B cell (primary cell): ENCODE measurements around the gene CNNM3. TPM values are rescaled to one million over a fixed set of nuclear protein-coding genes. Genes with fewer than 3 reads are reported as not detected.
A peak's percentile ranks its signal among the peaks of the same experiment; 100 is the strongest.

Source experiments
- ATAC-seq: fragments of 200-7000 bp; cut with Tn5 transposase; one replicate; pipeline ENCODE4 v1.10.0; 2021; ENCODE audit warnings: low read depth, mild to moderate bottlenecking, moderate number of reproducible peaks, moderate library complexity
- CTCF ChIA-PET: fragments of 350-600 bp; sonication (Branson Sonifier 250); formaldehyde crosslinking; loops from one replicate; lab custom pipeline; 2021; ENCODE audit warnings: antibody characterized with exemption, inconsistent platforms; lab: Charles Lee
- POLR2A ChIA-PET: fragments of 350-600 bp; sonication (Branson Sonifier 250); formaldehyde crosslinking; loops from one replicate; lab custom pipeline; 2021; ENCODE audit warnings: antibody characterized with exemption; lab: Charles Lee
- DNase-seq: peaks from one replicate; pipeline ENCODE4 v3.0.0; 2013
- H2AFZ ChIP-seq: 2 replicates; pipeline ENCODE4 v1.6.1; 2012; ENCODE audit warnings: mild to moderate bottlenecking, low read depth, low read length; ENCODE audit not compliant: insufficient read depth, poor library complexity, severe bottlenecking
- H3K27ac ChIP-seq, 2 donors: 1 replicate in 1 of 2; 2 replicates in 1 of 2; pipeline ENCODE4 v1.5.1; 2012 to 2013; ENCODE audit warnings: low read length in 2 of 2, mild to moderate bottlenecking in 2 of 2, moderate library complexity in 1 of 2
- H3K27me3 ChIP-seq, 4 experiments: fragments of 200-600 bp in 1 of 4; sonication (generic) in 1 of 4; replicated peaks in 1 of 4; 1 replicate in 2 of 4; 2 replicates in 2 of 4; pipeline versions ENCODE4 v1.6.1 to v1.7.0; 2013 to 2016; ENCODE audit warnings: low read length in 3 of 4, mild to moderate bottlenecking in 2 of 4, mixed read lengths in 1 of 4, moderate library complexity in 1 of 4; ENCODE audit not compliant: insufficient read depth in 4 of 4, control insufficient read depth in 3 of 4; ENCODE audit errors: control extremely low read depth in 1 of 4
- H3K36me3 ChIP-seq, 2 experiments: replicated peaks in 1 of 2; 1 replicate in 1 of 2; 2 replicates in 1 of 2; pipeline versions ENCODE4 v1.6.1 to v1.7.1; 2013; ENCODE audit warnings: low read length in 1 of 2; ENCODE audit not compliant: insufficient read depth in 2 of 2, control insufficient read depth in 1 of 2; ENCODE audit errors: control extremely low read depth in 1 of 2, extremely low read depth in 1 of 2
- H3K4me1 ChIP-seq, 2 donors: fragments of 200-600 bp in 1 of 2; sonication (generic) in 1 of 2; 1 replicate in 1 of 2; 2 replicates in 1 of 2; pipeline versions ENCODE4 v1.5.1 to v1.6.1; 2013 to 2017; ENCODE audit warnings: low read length in 2 of 2; ENCODE audit not compliant: control insufficient read depth in 2 of 2, insufficient read depth in 2 of 2
- H3K4me2 ChIP-seq: replicated peaks from 2 replicates; pipeline ENCODE3; 2012; ENCODE audit warnings: mild to moderate bottlenecking, low read depth, low read length; ENCODE audit not compliant: poor library complexity, severe bottlenecking
- H3K4me3 ChIP-seq, 5 experiments: fragments of 200-600 bp in 1 of 5; sonication (generic) in 1 of 5; 1 replicate in 3 of 5; 2 replicates in 2 of 5; pipeline versions ENCODE4 v1.5.1 to v1.7.0; 2011 to 2016; ENCODE audit warnings: low read length in 4 of 5, mild to moderate bottlenecking in 4 of 5, low read depth in 2 of 5, control low read depth in 1 of 5, moderate library complexity in 1 of 5; ENCODE audit not compliant: insufficient read depth in 1 of 5; ENCODE audit errors: control extremely low read depth in 1 of 5, extremely low read depth in 1 of 5
- H3K79me2 ChIP-seq: fragments of 200-600 bp; sonication (generic); one replicate; pipeline ENCODE4 v1.6.0; 2016; ENCODE audit warnings: low read length; ENCODE audit not compliant: control insufficient read depth, insufficient read depth
- H3K9ac ChIP-seq: fragments of 200-600 bp; sonication (generic); 2 replicates; pipeline ENCODE4 v1.6.1; 2017; ENCODE audit warnings: mild to moderate bottlenecking, low read length, moderate library complexity
- H3K9me3 ChIP-seq, 3 donors: one replicate each; pipeline versions ENCODE4 v1.6.1 to v1.7.1; 2013; ENCODE audit warnings: low read length in 2 of 3; ENCODE audit not compliant: control insufficient read depth in 2 of 3, insufficient read depth in 1 of 3; ENCODE audit errors: control extremely low read depth in 1 of 3
- H4K20me1 ChIP-seq: 2 replicates; pipeline ENCODE4 v1.6.0; 2012; ENCODE audit warnings: mild to moderate bottlenecking, low read length; ENCODE audit not compliant: insufficient read depth, control insufficient read depth, poor library complexity, severe bottlenecking
- H3K27ac Mint-ChIP-seq: one replicate; pipeline ENCODE4 v1.8.0; 2021; ENCODE audit warnings: mixed read lengths
- H3K27me3 Mint-ChIP-seq: one replicate; pipeline ENCODE4 v1.8.0; 2021; ENCODE audit warnings: mixed read lengths
- H3K4me1 Mint-ChIP-seq: one replicate; pipeline ENCODE4 v1.8.0; 2021; ENCODE audit warnings: mixed read lengths
- H3K4me3 Mint-ChIP-seq: one replicate; pipeline ENCODE4 v1.8.0; 2021; ENCODE audit warnings: mixed read lengths
- H3K9me3 Mint-ChIP-seq: one replicate; pipeline ENCODE4 v1.8.0; 2022; ENCODE audit warnings: mixed read lengths; ENCODE audit not compliant: insufficient read depth
- EZH2 ChIP-seq: IDR thresholded peaks from 2 replicates; pipeline ENCODE4 v1.6.1; 2012; ENCODE audit warnings: borderline replicate concordance, low read depth, mild to moderate bottlenecking, moderate library complexity, low read length; ENCODE audit not compliant: insufficient read depth, poor library complexity, severe bottlenecking
- WGBS: methylation state at CpG from one replicate; pipeline ENCODE4 v1.1.5; 2013; ENCODE audit warnings: missing lambda C conversion rate; ENCODE audit not compliant: insufficient coverage; 5-methylcytosine and 5-hydroxymethylcytosine counted together
- intact Hi-C: fragments of 100-400 bp; cut with micrococcal nuclease; formaldehyde crosslinking; loops from one replicate; pipeline ENCODE4 v1.10.0; 2022
- polyA plus RNA-seq: library from polyadenylated mRNA; depleted of rRNA; stranded (reverse); fragments of >200 nt; gene quantifications from 2 replicates; pipeline ENCODE4 v1.2.3, GENCODE V29; 2012
- total RNA-seq, 2 donors: library from RNA; stranded (reverse); fragments of 120-200 nt in 1 of 2; gene quantifications; 1 replicate in 1 of 2; 2 replicates in 1 of 2; pipeline versions ENCODE4 v1.2.3 to v1.2.4, GENCODE V29; 2013 to 2022
- TF ChIP-seq, protein P1 (sequence below): fragments of 200-600 bp; IDR thresholded peaks from one replicate; pipeline ENCODE4 v1.8.0; 2022; ENCODE audit warnings: antibody characterized with exemption, mild to moderate bottlenecking

Gene CNNM3
- total and polyA plus RNA-seq, 2 donors (not counting 1 experiment from before 2014, with no cell fraction given) = 28.8 to 54.7 TPM

DNA sequence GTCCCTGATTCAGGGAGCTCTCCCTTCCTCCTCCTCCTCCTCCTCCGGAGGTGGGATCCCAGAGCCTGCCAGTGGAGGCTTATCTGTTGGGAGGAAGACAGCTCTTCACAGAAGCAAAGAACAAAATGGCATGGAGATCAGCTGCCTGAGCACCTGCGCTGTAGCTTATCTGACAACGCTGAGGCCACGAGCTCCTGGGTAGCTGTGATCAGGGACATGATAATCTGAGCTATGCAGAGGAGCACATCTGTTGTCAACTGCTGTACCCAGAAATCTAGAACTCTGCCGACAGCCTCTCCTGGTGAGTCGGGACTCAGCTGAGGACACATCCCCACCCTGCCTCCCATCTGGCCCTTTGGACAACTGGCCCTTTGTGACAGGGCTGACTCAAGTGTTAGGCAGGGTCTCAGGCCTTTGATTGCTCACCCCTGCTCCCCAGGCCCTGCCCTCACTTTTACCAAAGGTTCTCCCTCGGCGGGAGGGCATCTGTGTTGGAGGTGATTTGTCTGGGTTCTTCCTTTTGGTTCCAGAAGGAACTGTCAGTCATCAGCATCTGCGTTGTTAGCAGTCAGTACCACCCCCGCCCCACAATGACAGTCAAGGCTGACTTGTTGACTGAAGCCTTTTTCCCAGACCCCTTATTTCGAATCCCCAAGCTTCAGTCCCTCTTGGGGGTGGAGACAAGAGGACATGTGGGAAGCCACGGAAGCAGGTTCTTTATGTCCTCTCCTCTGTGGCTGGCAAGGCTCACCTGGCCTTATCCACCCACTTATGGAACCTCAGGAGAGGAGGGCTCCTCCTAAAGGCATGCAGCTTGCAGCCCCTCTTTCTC lies 5.9 kb upstream of the CNNM3 start:
- POLR2A ChIA-PET = no interaction called here
- intact Hi-C loops = no loop called here
- CTCF ChIA-PET = interaction anchor here (1.0 to 1.7 kb wide), 2 partner anchors 17 to 48 kb away, joined by 4 to 5 read pairs; partner anchors contain the start of gene ANKRD39

DNA sequence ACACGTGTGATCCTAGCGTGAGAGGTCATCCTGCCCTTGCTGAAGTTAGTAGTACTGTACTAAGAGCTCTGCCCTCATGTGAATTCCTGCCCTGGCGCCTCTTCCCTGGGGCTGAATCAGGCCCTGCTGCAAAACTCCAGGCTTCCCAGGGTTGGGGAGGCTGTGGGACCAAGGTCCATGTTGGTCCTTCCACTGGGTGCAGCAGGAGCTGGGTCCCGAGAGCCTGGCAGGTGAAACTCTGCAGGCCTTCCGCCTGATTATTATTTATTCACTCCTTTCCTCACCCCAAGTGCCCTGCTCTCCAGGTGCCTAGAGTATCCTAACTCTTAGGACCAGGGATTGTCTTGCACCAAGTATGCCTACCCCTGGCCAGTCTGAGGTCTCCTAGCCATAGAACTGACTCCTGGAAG lies 5.3 kb upstream of the CNNM3 start:
- peaks cover 32% of the 10 kb centered on the region for H3K4me1 Mint-ChIP-seq

More for the DNA sequence above, 5.9 kb upstream of the CNNM3 start:
- H3K9me3 ChIP-seq = no peaks in the 10 kb centered on the region
- TF ChIP-seq EZH2 = no peak
- TF ChIP-seq, protein P1, sequence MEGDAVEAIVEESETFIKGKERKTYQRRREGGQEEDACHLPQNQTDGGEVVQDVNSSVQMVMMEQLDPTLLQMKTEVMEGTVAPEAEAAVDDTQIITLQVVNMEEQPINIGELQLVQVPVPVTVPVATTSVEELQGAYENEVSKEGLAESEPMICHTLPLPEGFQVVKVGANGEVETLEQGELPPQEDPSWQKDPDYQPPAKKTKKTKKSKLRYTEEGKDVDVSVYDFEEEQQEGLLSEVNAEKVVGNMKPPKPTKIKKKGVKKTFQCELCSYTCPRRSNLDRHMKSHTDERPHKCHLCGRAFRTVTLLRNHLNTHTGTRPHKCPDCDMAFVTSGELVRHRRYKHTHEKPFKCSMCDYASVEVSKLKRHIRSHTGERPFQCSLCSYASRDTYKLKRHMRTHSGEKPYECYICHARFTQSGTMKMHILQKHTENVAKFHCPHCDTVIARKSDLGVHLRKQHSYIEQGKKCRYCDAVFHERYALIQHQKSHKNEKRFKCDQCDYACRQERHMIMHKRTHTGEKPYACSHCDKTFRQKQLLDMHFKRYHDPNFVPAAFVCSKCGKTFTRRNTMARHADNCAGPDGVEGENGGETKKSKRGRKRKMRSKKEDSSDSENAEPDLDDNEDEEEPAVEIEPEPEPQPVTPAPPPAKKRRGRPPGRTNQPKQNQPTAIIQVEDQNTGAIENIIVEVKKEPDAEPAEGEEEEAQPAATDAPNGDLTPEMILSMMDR = no peak
- ATAC-seq (no peak), DNase-seq (no peak)
- no peak overlapping the region for H3K4me2 ChIP-seq
- Mint-ChIP-seq H3K27ac (peak overlapping the region; percentile 20), H3K9me3 (no peaks in the 10 kb centered on the region), H3K4me3 (no peak overlapping the region), H3K27me3 (no peaks in the 10 kb centered on the region), H3K4me1 (peaks cover 27% of the 10 kb centered on the region)
- H3K27me3 ChIP-seq = no peaks in the 10 kb centered on the region
- no peak overlapping the region for H2AFZ ChIP-seq
- no peaks in the 10 kb centered on the region for H4K20me1 ChIP-seq
- H3K79me2 ChIP-seq = no peaks in the 10 kb centered on the region
- 96% methylated on average over 8 of the region's 12 CpGs for WGBS
- no peak overlapping the region for H3K4me3 ChIP-seq
- H3K36me3 ChIP-seq = peaks cover 0 to 29% of the 10 kb centered on the region in 2 experiments
- no peak overlapping the region for H3K9ac ChIP-seq
- H3K27ac ChIP-seq = no peak overlapping the region
- H3K4me1 ChIP-seq = peaks cover 18 to 22% of the 10 kb centered on the region in 2 donors

More for the DNA sequence above, 5.3 kb upstream of the CNNM3 start:
- no peak for DNase-seq
- CTCF ChIA-PET = interaction anchor here (1.7 kb wide), 1 partner anchor 47 kb away, joined by 5 read pairs; the partner anchor contains the start of gene ANKRD39
- Mint-ChIP-seq H3K9me3 (no peaks in the 10 kb centered on the region), H3K27me3 (no peaks in the 10 kb centered on the region), H3K4me3 (no peak overlapping the region), H3K27ac (peak overlapping the region; percentile 37)
- Histone ChIP-seq H3K4me1 (peaks cover 20 to 26% of the 10 kb centered on the region in 2 donors), H3K36me3 (peaks cover 0 to 29% of the 10 kb centered on the region in 2 experiments), H2AFZ (no peak overlapping the region), H4K20me1 (no peaks in the 10 kb centered on the region), H3K4me3 (no peak overlapping the region), H3K27me3 (no peaks in the 10 kb centered on the region), H3K9me3 (no peaks in the 10 kb centered on the region), H3K79me2 (no peaks in the 10 kb centered on the region), H3K27ac (no peak overlapping the region), H3K9ac (no peak overlapping the region), H3K4me2 (no peak overlapping the region)
- intact Hi-C loops = no loop called here
- POLR2A ChIA-PET = no interaction called here
- no peak for ATAC-seq
- 100% methylated on average over 4 of the region's 5 CpGs for WGBS
- TF ChIP-seq, protein P1 = no peak
- no peak for TF ChIP-seq EZH2
